ENCODE results near the gene VGLL1. TPM values are rescaled to one million over a fixed set of nuclear protein-coding genes. Genes with fewer than 3 reads are reported as not detected.

The VGLL1 gene
- polyA plus RNA-seq, 5 donors = 5.1 to 10.9 (median 8.4) TPM

GRCh38 chrX:136546371-136546781, 14.4 kb downstream of the VGLL1 start:
- no peak for DNase-seq

- no peak for DNase-seq
These were observed 17.2 kb downstream of the VGLL1 start for GRCh38 chrX:136549226-136549625.

- no peak for DNase-seq
These were observed 19.4 kb downstream of the VGLL1 start for GRCh38 chrX:136551410-136551809.

- no peak for DNase-seq
These were observed 23.7 kb downstream of the VGLL1 start for GRCh38 chrX:136555694-136556093.

- no peak for DNase-seq
These were observed 40.0 kb downstream of the VGLL1 start for GRCh38 chrX:136572030-136572429.

GRCh38 chrX:136574548-136574947, 42.5 kb downstream of the VGLL1 start:
- no peak for DNase-seq

GRCh38 chrX:136577552-136577951, 45.5 kb downstream of the VGLL1 start:
- peak in 1 of 2 donors; percentile 24 for DNase-seq

GRCh38 chrX:136580316-136580715, 48.3 kb downstream of the VGLL1 start:
- no peak for DNase-seq

- DNase-seq = no peak
These were observed 50.6 kb downstream of the VGLL1 start for GRCh38 chrX:136582624-136583023.

GRCh38 chrX:136584545-136584944, 52.5 kb downstream of the VGLL1 start:
- no peak for DNase-seq

- DNase-seq = no peak
These were observed 53.2 kb downstream of the VGLL1 start for GRCh38 chrX:136585262-136585661.

- DNase-seq = no peak
These were observed 53.9 kb downstream of the VGLL1 start for GRCh38 chrX:136585960-136586359.

- no peak for DNase-seq
These were observed 54.4 kb downstream of the VGLL1 start for GRCh38 chrX:136586386-136586785.

GRCh38 chrX:136587532-136587931, 55.5 kb downstream of the VGLL1 start:
- no peak for DNase-seq

GRCh38 chrX:136588036-136588435, 56.0 kb downstream of the VGLL1 start:
- no peak for DNase-seq

- DNase-seq = no peak
These were observed 58.0 kb downstream of the VGLL1 start for GRCh38 chrX:136589966-136590365.

GRCh38 chrX:136597356-136597755, 65.3 kb downstream of the VGLL1 start:
- no peak for DNase-seq

- DNase-seq = no peak
These were observed 65.9 kb downstream of the VGLL1 start for GRCh38 chrX:136597954-136598353.

- DNase-seq = no peak
These were observed 66.6 kb downstream of the VGLL1 start for GRCh38 chrX:136598631-136599030.

GRCh38 chrX:136600059-136600458, 68.0 kb downstream of the VGLL1 start:
- no peak for DNase-seq

Data from right lung (tissue), 5 donors.